Colonic mucosa (tissue), 4 donors: ENCODE data around the gene KIAA1755. TPM values are rescaled to one million over a fixed set of nuclear protein-coding genes. Genes with fewer than 3 reads are reported as not detected.

Experiments
- DNase-seq: peaks from one replicate; pipeline ENCODE4 v3.0.0-alpha.2; 2020
- H3K27ac ChIP-seq: fragments of 200-600 bp; one replicate; pipeline ENCODE4 v1.8.0; 2021
- H3K27me3 ChIP-seq: fragments of 200-600 bp; one replicate; pipeline ENCODE4 v1.8.0; 2021
- H3K36me3 ChIP-seq: fragments of 200-600 bp; one replicate; pipeline ENCODE4 v1.8.0; 2021
- H3K4me1 ChIP-seq: fragments of 200-600 bp; one replicate; pipeline ENCODE4 v1.8.0; 2021; ENCODE audit warnings: mild to moderate bottlenecking
- H3K4me3 ChIP-seq: fragments of 200-600 bp; one replicate; pipeline ENCODE4 v1.8.0; 2021
- H3K9ac ChIP-seq, 2 donors: one replicate each; pipeline ENCODE4 v1.7.0; 2013; ENCODE audit warnings: control low read depth in 2 of 2, low read depth in 2 of 2, low read length in 2 of 2
- H3K9me3 ChIP-seq: fragments of 200-600 bp; one replicate; pipeline ENCODE4 v1.8.0; 2021
- CTCF ChIP-seq: fragments of 200-600 bp; IDR thresholded peaks from one replicate; pipeline ENCODE4 v1.8.0; 2022; ENCODE audit warnings: antibody characterized with exemption, mild to moderate bottlenecking
- intact Hi-C: fragments of 100-400 bp; cut with DNase I; formaldehyde crosslinking; loops from one replicate; pipeline ENCODE4 v1.14.1; 2022
- total RNA-seq, 2 donors: library from RNA; stranded (reverse); fragmentation: NEBNext Ultra II Directional in 1 of 2; extraction: Animal tissue kit (Norgen Biotek cat#: 25700) in 1 of 2; gene quantifications; one replicate each; pipeline ENCODE4 v1.2.1, GENCODE V29; 2021
- donor health status: healthy.
- donor health status: DM: no; HTN: no; CAD: no.
- donor health status: DM: no; HTN: no; CAD: no.

The KIAA1755 gene
- total RNA-seq, 2 donors from 2014 or later = 0.40 to 3.9 TPM

- intact Hi-C loops = no loop called here
- Histone ChIP-seq H3K27ac (no peak overlapping the region), H3K9ac (no peak overlapping the region), H3K9me3 (no peaks in the 10 kb centered on the region), H3K27me3 (no peaks in the 10 kb centered on the region), H3K4me1 (no peaks in the 10 kb centered on the region), H3K4me3 (no peak overlapping the region), H3K36me3 (no peaks in the 10 kb centered on the region)
- DNase-seq = no peak
- no peak for TF ChIP-seq CTCF
These were observed 35.9 kb upstream of the KIAA1755 start for GRCh38 chr20:38296433-38296832.

GRCh38 chr20:38295811-38296210 is 35.3 kb upstream of the KIAA1755 start:
- no peak for TF ChIP-seq CTCF
- no peaks in the 10 kb centered on the region for H3K4me1 ChIP-seq
- intact Hi-C loops = no loop called here

GRCh38 chr20:38294076-38294591 is 33.6 kb upstream of the KIAA1755 start:
- Histone ChIP-seq H3K36me3 (no peaks in the 10 kb centered on the region), H3K4me3 (no peak overlapping the region), H3K27ac (no peak overlapping the region), H3K27me3 (no peaks in the 10 kb centered on the region), H3K4me1 (no peaks in the 10 kb centered on the region), H3K9ac (no peak overlapping the region), H3K9me3 (no peaks in the 10 kb centered on the region)
- TF ChIP-seq CTCF = no peak
- no peak for DNase-seq
- intact Hi-C loops = no loop called here

More at GRCh38 chr20:38295811-38296210, 35.3 kb upstream of the KIAA1755 start:
- Histone ChIP-seq H3K4me3 (no peak overlapping the region), H3K9ac (no peak overlapping the region), H3K9me3 (no peaks in the 10 kb centered on the region), H3K36me3 (no peaks in the 10 kb centered on the region), H3K27me3 (no peaks in the 10 kb centered on the region), H3K27ac (no peak overlapping the region)
- no peak for DNase-seq

DNA sequence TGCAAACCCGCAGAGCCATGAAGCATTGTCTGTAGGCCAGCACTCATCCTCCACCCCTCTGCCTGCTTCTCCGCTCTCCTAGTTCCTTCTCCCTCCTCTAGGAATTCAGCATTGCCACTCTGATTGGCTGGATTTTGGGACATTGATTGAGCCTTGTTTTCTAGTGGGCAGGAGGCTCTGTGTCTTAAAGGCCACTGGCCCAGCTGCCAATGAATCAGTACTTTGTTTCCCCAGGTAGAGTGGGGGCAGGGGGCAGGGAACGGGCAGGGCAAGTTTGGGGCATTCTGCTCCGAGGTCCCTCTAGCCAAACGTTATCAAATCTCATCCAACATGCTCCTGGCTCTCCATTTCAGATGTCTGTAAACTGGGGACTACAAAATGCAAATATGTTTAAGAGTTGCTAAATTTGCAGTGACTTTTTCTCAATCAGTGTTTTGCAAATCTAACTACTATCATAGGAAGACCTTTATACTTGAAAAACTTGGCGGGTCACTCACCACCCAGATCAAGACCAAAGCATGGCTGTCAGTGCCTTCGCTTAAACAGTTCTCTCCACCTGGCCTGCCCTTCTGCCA is 33.0 kb upstream of the KIAA1755 start:
- Histone ChIP-seq H3K9me3 (no peaks in the 10 kb centered on the region), H3K36me3 (no peaks in the 10 kb centered on the region), H3K9ac (no peak overlapping the region), H3K27ac (no peak overlapping the region), H3K27me3 (no peaks in the 10 kb centered on the region), H3K4me1 (no peaks in the 10 kb centered on the region), H3K4me3 (no peak overlapping the region)
- DNase-seq = no peak
- intact Hi-C loops = no loop called here
- TF ChIP-seq CTCF = no peak

- no peak overlapping the region for H3K4me3 ChIP-seq
- H3K27me3 ChIP-seq = peaks cover 3% of the 10 kb centered on the region
- H3K4me1 ChIP-seq = no peaks in the 10 kb centered on the region
- no peak for DNase-seq
- H3K36me3 ChIP-seq = no peaks in the 10 kb centered on the region
- no peaks in the 10 kb centered on the region for H3K9me3 ChIP-seq
- no peak overlapping the region for H3K27ac ChIP-seq
- no peak for TF ChIP-seq CTCF
- intact Hi-C loops = no loop called here
- H3K9ac ChIP-seq = no peak overlapping the region
These were observed 31.4 kb upstream of the KIAA1755 start for GRCh38 chr20:38291966-38292365.
